CD4-positive, alpha-beta T cell treated with Interleukin-6 at 100 ng/mL for 8 hours (primary cell): ENCODE data around the gene TRAF2.

ENCODE experiments used
- DNase-seq: peaks from one replicate; pipeline ENCODE4 v3.0.0-alpha.2; 2020; ENCODE audit warnings: mixed read lengths, low spot score

TRAF2 gene

GRCh38 chr9:136949817-136950655 is 63.7 kb downstream of the TRAF2 start:
- DNase-seq = peak; percentile 97

GRCh38 chr9:136950656-136951276 is 64.5 kb downstream of the TRAF2 start:
- no peak for DNase-seq

DNA sequence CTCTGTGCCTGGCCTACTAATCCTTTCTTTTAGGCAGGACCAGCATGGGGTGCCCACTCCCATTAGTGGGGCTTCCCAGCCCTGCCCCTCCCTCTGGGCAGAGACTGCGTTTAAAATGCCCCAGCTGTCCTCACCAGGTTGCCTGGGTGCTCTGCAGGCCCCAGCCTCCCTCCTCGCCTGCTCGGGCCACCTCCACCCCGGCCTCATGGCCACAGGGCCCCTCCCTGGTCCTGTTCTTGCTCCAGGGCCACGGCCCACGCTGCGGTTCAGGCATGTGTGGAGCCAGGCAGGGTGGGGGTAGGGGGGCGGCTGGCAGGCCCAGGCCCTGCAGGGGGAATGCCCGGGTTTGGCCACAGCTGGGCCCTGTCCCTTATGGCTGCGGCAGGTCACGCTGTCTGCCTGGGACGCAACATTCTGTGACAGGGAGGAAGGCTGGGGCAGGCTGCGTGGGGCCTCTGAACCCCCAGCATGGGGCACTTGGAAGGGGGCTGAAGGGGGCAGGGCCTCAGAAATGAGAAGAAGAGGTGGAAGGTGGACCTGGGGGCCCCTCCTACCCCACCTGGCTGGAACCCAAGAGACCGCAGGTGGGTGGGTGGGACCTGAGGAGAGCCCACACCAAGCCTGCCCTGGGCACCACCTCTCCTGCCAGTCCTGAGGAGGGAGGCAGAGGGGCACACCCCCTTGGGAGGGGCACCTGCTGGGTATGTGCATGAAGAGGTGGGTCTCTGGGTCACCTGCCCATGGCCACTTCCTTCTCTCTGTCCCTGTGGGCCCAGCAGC is 65.4 kb downstream of the TRAF2 start, which contains the start of gene LCN12:
Gene LCN12 (plus strand): TSS at position 733 of the 780 bp plus-strand sequence. CDS start 55 bp downstream, outside the sequence.
- no peak for DNase-seq

DNA sequence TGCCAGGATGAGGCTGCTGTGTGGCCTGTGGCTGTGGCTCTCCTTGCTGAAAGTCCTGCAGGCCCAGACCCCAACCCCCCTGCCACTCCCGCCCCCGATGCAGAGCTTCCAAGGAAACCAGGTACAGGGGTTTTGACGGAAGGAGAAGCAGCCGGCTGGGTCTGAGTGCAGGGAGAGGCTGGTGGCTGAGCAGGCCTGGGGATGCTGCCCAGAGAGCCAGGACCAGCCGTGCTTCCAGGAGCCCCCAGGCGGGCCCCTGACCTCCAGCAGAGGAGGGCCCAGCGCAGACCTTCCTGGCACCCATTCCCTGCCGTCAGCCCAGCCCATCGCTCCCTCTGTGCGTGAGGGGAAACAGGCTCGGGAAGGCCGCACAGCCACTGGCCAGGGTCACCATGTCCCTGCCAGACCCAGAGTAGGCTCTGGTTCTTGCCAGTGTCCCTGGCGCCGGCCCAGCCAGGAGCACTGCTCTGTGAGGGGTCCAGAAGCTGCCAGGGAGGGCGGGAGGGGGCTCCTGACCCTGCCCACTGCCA is 66.1 kb downstream of the TRAF2 start:
- DNase-seq = no peak

DNA sequence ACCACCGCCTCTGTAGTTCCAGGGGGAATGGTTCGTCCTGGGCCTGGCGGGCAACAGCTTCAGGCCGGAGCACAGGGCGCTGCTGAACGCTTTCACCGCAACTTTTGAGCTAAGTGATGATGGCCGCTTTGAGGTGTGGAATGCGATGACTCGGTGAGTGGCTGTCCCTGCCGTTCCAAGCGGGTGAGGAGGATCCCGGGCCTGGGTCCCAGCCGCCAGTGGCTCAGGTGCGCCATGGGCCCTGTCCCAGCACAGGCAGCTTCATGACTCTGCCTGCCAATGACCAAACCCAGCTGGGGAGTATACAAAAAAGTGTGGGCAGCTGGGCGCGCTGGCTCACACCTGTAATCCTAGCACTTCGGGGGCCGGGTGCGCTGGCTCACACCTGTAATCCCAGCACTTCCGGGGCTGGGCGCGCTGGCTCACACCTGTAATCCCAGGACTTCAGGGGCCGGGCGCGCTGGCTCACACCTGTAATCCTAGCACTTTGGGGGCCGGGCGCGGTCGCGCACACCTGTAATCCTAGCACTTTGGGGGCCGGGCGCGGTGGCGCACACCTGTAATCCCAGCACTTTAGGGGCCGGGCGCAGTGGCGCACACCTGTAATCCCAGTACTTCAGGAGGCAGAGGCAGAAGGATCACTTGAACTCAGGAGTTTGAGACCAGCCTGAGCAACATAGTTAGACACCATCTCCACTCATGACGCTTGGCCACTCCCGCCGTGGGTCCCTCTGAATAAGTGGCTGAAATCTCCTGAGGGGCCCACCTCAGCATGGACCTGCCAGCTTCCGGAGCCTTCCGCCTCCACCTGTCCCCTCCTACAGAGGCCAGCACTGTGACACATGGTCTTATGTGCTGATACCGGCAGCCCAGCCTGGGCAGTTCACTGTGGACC is 66.8 kb downstream of the TRAF2 start:
- DNase-seq = no peak

- DNase-seq = no peak
Observed at GRCh38 chr9:136953771-136954269, 67.5 kb downstream of the TRAF2 start.

DNA sequence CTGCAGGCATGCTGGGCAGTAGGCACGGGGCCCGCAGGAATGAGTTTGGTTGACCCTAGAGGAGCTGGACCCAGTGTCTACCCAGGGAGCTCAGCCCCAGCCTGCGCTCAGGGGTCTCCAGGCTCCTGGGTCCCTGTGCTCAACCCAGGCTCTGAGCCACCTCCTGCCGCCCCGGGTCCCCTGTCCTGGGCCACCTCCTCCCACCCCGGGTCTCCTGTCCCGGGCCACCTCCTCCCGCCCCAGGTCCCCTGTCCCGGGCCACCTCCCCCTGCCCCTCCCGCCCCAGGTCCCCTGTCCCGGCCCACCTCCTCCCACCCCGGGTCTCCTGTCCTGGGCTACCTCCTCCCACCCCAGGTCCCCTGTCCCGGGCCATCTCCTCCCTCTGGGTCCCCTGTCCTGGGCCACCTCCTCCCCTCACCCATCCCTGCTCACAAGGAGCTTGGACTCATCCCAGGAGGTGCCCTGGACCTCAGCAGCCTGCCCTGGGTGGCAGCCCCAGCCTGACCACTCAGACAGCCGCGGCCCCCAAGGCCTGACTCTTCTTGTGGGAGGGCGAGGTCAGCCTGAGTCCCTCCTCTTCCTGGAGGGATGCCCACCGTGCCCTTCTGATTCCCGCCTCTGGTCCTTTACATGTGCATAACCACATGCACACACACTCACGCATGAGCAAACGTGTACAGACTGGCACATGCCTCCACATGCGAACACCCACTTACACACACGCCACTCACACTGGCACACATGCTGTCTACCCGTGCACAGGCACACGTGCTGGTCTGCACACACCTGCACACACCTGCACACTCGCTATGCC is 68.2 kb downstream of the TRAF2 start:
- DNase-seq = no peak

- no peak for DNase-seq
Observed at GRCh38 chr9:136955202-136955942, 69.1 kb downstream of the TRAF2 start.

DNA sequence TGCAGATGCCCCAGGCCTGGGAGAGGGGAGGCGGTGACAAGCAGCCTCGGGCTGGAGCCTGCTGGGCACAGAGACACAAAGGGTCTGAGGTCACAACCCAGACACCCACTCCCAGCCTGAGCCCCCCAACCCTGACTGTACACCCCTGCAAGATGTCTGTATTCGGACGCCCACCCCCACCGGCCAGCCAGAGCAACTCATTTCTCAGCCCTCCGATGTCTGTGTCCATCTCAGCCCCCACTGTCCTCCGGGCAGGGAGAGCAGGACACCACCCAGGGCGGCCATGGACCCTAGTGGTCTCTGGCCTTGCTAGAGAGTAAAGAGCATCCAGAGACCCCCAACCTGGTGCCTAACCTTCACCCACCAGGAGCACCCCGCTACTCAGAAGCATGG is 69.6 kb downstream of the TRAF2 start:
- DNase-seq = no peak

- no peak for DNase-seq
Observed at GRCh38 chr9:136956604-136957003, 70.3 kb downstream of the TRAF2 start.

- DNase-seq = no peak
Observed at GRCh38 chr9:136957461-136957860, 71.1 kb downstream of the TRAF2 start.

GRCh38 chr9:136957901-136958300 is 71.6 kb downstream of the TRAF2 start:
- no peak for DNase-seq

- no peak for DNase-seq
Observed at GRCh38 chr9:136958473-136958872, 72.2 kb downstream of the TRAF2 start.

GRCh38 chr9:136958898-136959850 is 72.9 kb downstream of the TRAF2 start:
- no peak for DNase-seq

DNA sequence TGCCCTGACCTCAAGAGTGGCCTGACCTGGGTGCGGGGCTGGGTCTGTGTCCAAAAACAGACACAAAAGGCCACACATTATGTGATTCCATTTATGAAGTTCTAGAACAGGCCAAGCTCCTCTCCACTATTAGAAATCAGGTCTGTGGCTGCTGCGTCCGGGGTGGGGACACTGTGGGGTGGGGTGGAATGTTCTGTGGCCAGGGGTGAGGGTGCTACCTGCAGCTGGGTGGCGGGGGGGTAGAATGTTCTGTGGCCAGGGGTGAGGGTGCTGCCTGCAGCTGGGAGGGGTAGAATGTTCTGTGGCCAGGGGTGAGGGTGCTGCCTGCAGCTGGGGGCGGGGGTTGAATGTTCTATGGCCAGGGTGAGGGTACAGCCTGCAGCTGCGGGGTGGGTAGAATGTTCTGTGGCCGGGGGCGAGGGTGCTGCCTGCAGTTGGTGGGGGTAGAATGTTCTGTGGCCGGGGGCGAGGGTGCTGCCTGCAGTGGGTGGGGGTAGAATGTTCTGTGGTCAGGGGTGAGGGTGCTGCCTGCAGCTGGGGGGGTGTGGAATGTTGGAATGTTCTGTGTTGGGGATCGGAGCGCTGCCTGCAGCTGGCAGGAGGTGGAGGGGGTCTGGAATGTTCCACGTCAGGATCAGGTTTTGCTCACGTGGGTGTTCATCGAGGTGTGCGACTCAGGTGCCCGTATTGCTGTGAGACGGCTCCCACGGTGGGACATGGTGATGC is 74.1 kb downstream of the TRAF2 start:
- DNase-seq = peak; percentile 53

DNA sequence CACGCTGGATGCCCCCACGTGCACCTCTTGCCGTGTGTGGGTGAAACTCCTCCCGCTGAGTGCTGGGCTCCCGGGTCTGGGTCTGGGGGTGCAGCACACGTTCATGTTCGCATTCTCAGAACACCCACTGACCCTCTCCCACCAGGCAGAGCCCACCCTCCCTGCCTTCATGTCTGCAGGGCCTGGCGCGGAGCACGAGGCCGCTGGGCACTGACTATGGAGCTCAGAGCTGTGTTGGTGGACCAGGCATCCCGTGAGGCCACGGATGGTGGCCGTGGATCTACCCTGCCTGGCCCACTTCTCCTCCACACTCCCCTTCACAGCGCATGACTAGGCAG is 74.6 kb downstream of the TRAF2 start:
- DNase-seq = no peak

GRCh38 chr9:136961279-136962065 is 75.2 kb downstream of the TRAF2 start:
- DNase-seq = no peak
